Endothelial cell of hepatic sinusoid (primary cell): ENCODE results near the gene NDST1.

Experiments
- in situ Hi-C: cut with HindIII; loops from 2 replicates; pipeline ENCODE4 v1.10.0; 2017; ENCODE audit warnings: low sequenced_read_pairs

The NDST1 gene

GRCh38 chr5:150600616-150601490 is 92.9 kb downstream of the NDST1 start:
- in situ Hi-C loops: no loop called here

- in situ Hi-C loops: no loop called here
Measured at GRCh38 chr5:150601491-150602345, 93.8 kb downstream of the NDST1 start.

GRCh38 chr5:150603052-150603451 is 95.1 kb downstream of the NDST1 start:
- in situ Hi-C loops: no loop called here

GRCh38 chr5:150603491-150603890 is 95.6 kb downstream of the NDST1 start:
- in situ Hi-C loops: no loop called here

- in situ Hi-C loops: no loop called here
Measured at GRCh38 chr5:150604010-150604409, 96.1 kb downstream of the NDST1 start.

GRCh38 chr5:150604894-150605440 is 97.0 kb downstream of the NDST1 start:
- in situ Hi-C loops: no loop called here

GRCh38 chr5:150605546-150605945 is 97.6 kb downstream of the NDST1 start:
- in situ Hi-C loops: no loop called here

GRCh38 chr5:150606476-150606875 is 98.5 kb downstream of the NDST1 start:
- in situ Hi-C loops: no loop called here

- in situ Hi-C loops: no loop called here
Measured at GRCh38 chr5:150607105-150607504, 99.2 kb downstream of the NDST1 start.
